HCT116 (cell line): ENCODE results near the gene MYO10. TPM values are rescaled to one million over a fixed set of nuclear protein-coding genes. Genes with fewer than 3 reads are reported as not detected.

Source experiments
- ATAC-seq: fragments of 200-7000 bp; cut with Tn5 transposase; 2 replicates; pipeline ENCODE4 v1.9.1; 2020; ENCODE audit warnings: mild to moderate bottlenecking, moderate library complexity
- BruUV-seq: library from RNA; stranded (reverse); fragments of 400-500 nt; replicated peaks from 2 replicates; lab custom pipeline; 2021; lab: Mats Ljungman, UMichigan
- CTCF ChIA-PET: fragments of 300-600 bp; sonication (Branson Sonifier 250); formaldehyde crosslinking; loops from one replicate; lab custom pipeline; 2021; ENCODE audit warnings: antibody characterized with exemption; lab: Charles Lee
- POLR2A ChIA-PET: fragments of 300-600, 350-600 bp; sonication (Branson Sonifier 250); formaldehyde crosslinking; loops from one replicate; lab custom pipeline; 2021; ENCODE audit warnings: antibody characterized with exemption; lab: Charles Lee
- RAD21 ChIA-PET, 2 experiments: fragments of 300-600 bp; sonication (Branson Sonifier 250); formaldehyde crosslinking; loops; one replicate each; lab custom pipeline; 2023; ENCODE audit warnings: low total read pairs in 2 of 2; ENCODE audit not compliant: uncharacterized antibody in 2 of 2, unreplicated experiment in 2 of 2, low non-redundant PET in 1 of 2; lab: Charles Lee
- DNase-seq: peaks from one replicate; pipeline ENCODE4 v3.0.0-alpha.2; 2010; ENCODE audit warnings: low read depth, low spot score
- H2AFZ ChIP-seq: fragments of 200-600 bp; shearing (Covaris generic), sonication (generic); 2 replicates; pipeline ENCODE4 v1.6.1; 2017; ENCODE audit warnings: low read depth, mixed run types, mixed read lengths, antibody characterized with exemption, low read length; ENCODE audit not compliant: poor library complexity, severe bottlenecking
- H3K27ac ChIP-seq: 2 replicates; pipeline ENCODE4 v1.5.1; 2012; ENCODE audit warnings: low read depth, low read length
- H3K27me3 ChIP-seq: fragments of 200-600 bp; sonication (generic); 2 replicates; pipeline ENCODE4 v1.6.1; 2016; ENCODE audit warnings: mixed run types, low read length, mixed read lengths; ENCODE audit not compliant: insufficient read depth
- H3K36me3 ChIP-seq, 2 experiments: fragments of 200-500 bp in 1 of 2; fragments of 200-600 bp in 1 of 2; sonication (Bioruptor generic) in 1 of 2; sonication (generic) in 1 of 2; 2 replicates each; pipeline versions ENCODE4 v1.5.1 to v1.6.1; 2014 to 2016; ENCODE audit warnings: low read length in 2 of 2, inconsistent platforms in 1 of 2, mixed read lengths in 1 of 2, mixed run types in 1 of 2; ENCODE audit not compliant: insufficient read depth in 2 of 2, control insufficient read depth in 1 of 2
- H3K4me1 ChIP-seq, 2 experiments: fragments of 200-600 bp in 1 of 2; sonication (generic) in 1 of 2; 2 replicates each; pipeline versions ENCODE4 v1.5.1 to v1.6.1; 2012 to 2017; ENCODE audit warnings: low read length in 2 of 2, inconsistent platforms in 1 of 2, mild to moderate bottlenecking in 1 of 2, mixed read lengths in 1 of 2, mixed run types in 1 of 2, moderate library complexity in 1 of 2; ENCODE audit not compliant: insufficient read depth in 2 of 2, control insufficient read depth in 1 of 2
- H3K4me2 ChIP-seq: fragments of 200-600 bp; sonication (generic); 2 replicates; pipeline ENCODE4 v1.6.1; 2017; ENCODE audit warnings: mixed run types, low read length, mixed read lengths
- H3K4me3 ChIP-seq, 2 experiments: fragments of 200-600 bp in 1 of 2; sonication (generic) in 1 of 2; replicated peaks in 1 of 2; 2 replicates each; pipeline ENCODE4 v1.5.1; 2011 to 2016; ENCODE audit warnings: low read length in 2 of 2, control low read depth in 1 of 2, low read depth in 1 of 2, mild to moderate bottlenecking in 1 of 2, mixed read lengths in 1 of 2, mixed run types in 1 of 2
- H3K79me2 ChIP-seq: fragments of 200-600 bp; sonication (generic); 2 replicates; pipeline ENCODE4 v1.6.1; 2017; ENCODE audit warnings: mild to moderate bottlenecking, mixed run types, low read length, moderate library complexity, mixed read lengths; ENCODE audit not compliant: insufficient read depth
- H3K9ac ChIP-seq: fragments of 200-600 bp; sonication (generic); 2 replicates; pipeline ENCODE4 v1.6.1; 2016; ENCODE audit warnings: low read length, mixed read lengths
- H3K9me2 ChIP-seq: fragments of 200-600 bp; sonication (generic), shearing (Covaris generic); 2 replicates; pipeline ENCODE4 v1.6.1; 2017; ENCODE audit warnings: mixed run types, mild to moderate bottlenecking, moderate library complexity; ENCODE audit not compliant: insufficient read depth
- H3K9me3 ChIP-seq, 2 experiments: fragments of 200-500 bp in 1 of 2; fragments of 200-600 bp in 1 of 2; sonication (Bioruptor generic) in 1 of 2; sonication (generic) in 1 of 2; 2 replicates each; pipeline ENCODE4 v1.6.1; 2014 to 2017; ENCODE audit warnings: low read length in 2 of 2, mixed read lengths in 2 of 2, inconsistent platforms in 1 of 2, low read depth in 1 of 2, mild to moderate bottlenecking in 1 of 2, mixed run types in 1 of 2, moderate library complexity in 1 of 2; ENCODE audit not compliant: control insufficient read depth in 1 of 2, insufficient read depth in 1 of 2
- H4K20me1 ChIP-seq: fragments of 200-600 bp; sonication (generic), shearing (Covaris generic); 2 replicates; pipeline ENCODE4 v1.6.1; 2017; ENCODE audit warnings: mixed run types, mild to moderate bottlenecking, moderate library complexity; ENCODE audit not compliant: insufficient read depth
- CBX3 ChIP-seq: IDR thresholded peaks from 2 replicates; pipeline ENCODE4 v1.6.1; 2012; ENCODE audit warnings: low read depth
- CEBPB ChIP-seq: IDR thresholded peaks from 2 replicates; pipeline ENCODE4 v1.6.1; 2012; ENCODE audit warnings: low read depth
- EGR1 ChIP-seq: IDR thresholded peaks from 2 replicates; pipeline ENCODE4 v1.6.1; 2012; ENCODE audit warnings: low read depth
- ELF1 ChIP-seq: IDR thresholded peaks from 2 replicates; pipeline ENCODE4 v1.6.1; 2012; ENCODE audit warnings: low read depth, borderline replicate concordance
- EZH2 ChIP-seq: fragments of 200-600 bp; sonication (generic); IDR thresholded peaks from 2 replicates; pipeline ENCODE4 v1.6.1; 2017; ENCODE audit warnings: antibody characterized with exemption, mixed run types
- EZH2phosphoT487 ChIP-seq: fragments of 200-600 bp; IDR thresholded peaks from 2 replicates; pipeline ENCODE4 v1.6.1; 2018; ENCODE audit warnings: antibody characterized with exemption, borderline replicate concordance
- FOSL1 ChIP-seq: IDR thresholded peaks from 2 replicates; pipeline ENCODE4 v1.6.1; 2012; ENCODE audit warnings: low read depth
- JUND ChIP-seq: IDR thresholded peaks from 2 replicates; pipeline ENCODE4 v1.6.1; 2012
- POLR2A ChIP-seq: IDR thresholded peaks from 2 replicates; pipeline ENCODE4 v1.7.0; 2011; ENCODE audit warnings: borderline replicate concordance; ENCODE audit not compliant: insufficient read depth, insufficient read length; ENCODE audit errors: extremely low read depth
- POLR2AphosphoS5 ChIP-seq: IDR thresholded peaks from 2 replicates; pipeline ENCODE4 v1.6.1; 2011; ENCODE audit warnings: mild to moderate bottlenecking, low read depth, low read length, moderate library complexity
- RAD21 ChIP-seq: IDR thresholded peaks from 2 replicates; pipeline ENCODE4 v1.6.1; 2012; ENCODE audit warnings: low read depth, mild to moderate bottlenecking
- SIN3A ChIP-seq: IDR thresholded peaks from 2 replicates; pipeline ENCODE4 v1.6.1; 2012; ENCODE audit warnings: low read depth
- SP1 ChIP-seq: IDR thresholded peaks from 2 replicates; pipeline ENCODE4 v1.6.1; 2012; ENCODE audit warnings: low read depth
- TCF7L2 ChIP-seq: IDR thresholded peaks from 2 replicates; pipeline ENCODE4 v1.7.0; 2011; ENCODE audit warnings: borderline replicate concordance, inconsistent platforms; ENCODE audit not compliant: insufficient read depth, insufficient read length; ENCODE audit errors: extremely low read depth
- YY1 ChIP-seq: IDR thresholded peaks from 2 replicates; pipeline ENCODE4 v1.6.1; 2011; ENCODE audit warnings: low read length, low read depth, moderate library complexity, mild to moderate bottlenecking; ENCODE audit not compliant: insufficient replicate concordance; ENCODE audit errors: extremely low read depth
- ZFX ChIP-seq: fragments of 450-650 bp; IDR thresholded peaks from 2 replicates; pipeline ENCODE4 v1.6.1; 2017
- ZNF274 ChIP-seq: fragments of 200-500 bp; sonication (Bioruptor generic); IDR thresholded peaks from 2 replicates; pipeline ENCODE4 v1.6.1; 2014; ENCODE audit warnings: mild to moderate bottlenecking, low read depth, low read length, inconsistent platforms
- intact Hi-C: fragments of 100-400 bp; cut with micrococcal nuclease; formaldehyde crosslinking; loops from 2 replicates; pipeline ENCODE4 v1.10.0; 2022
- total RNA-seq: library from RNA; stranded (reverse); gene quantifications from one replicate; pipeline ENCODE4 v1.2.1, GENCODE V29; 2021; ENCODE audit not compliant: unreplicated experiment
- TF ChIP-seq, protein P1 (sequence below), 3 experiments: fragments of 200-600 bp in 1 of 3; sonication (generic) in 1 of 3; IDR thresholded peaks in 2 of 3; conservative IDR thresholded peaks in 1 of 3; 2 replicates each; pipeline ENCODE4 v1.5.1; 2012 to 2017; ENCODE audit warnings: low read depth in 2 of 3, low read length in 2 of 3, antibody characterized with exemption in 1 of 3, borderline replicate concordance in 1 of 3, control low read depth in 1 of 3, mild to moderate bottlenecking in 1 of 3, mixed read lengths in 1 of 3, mixed run types in 1 of 3, moderate library complexity in 1 of 3; ENCODE audit not compliant: insufficient read depth in 1 of 3
- TF ChIP-seq, protein P2 (sequence below): IDR thresholded peaks from 2 replicates; pipeline ENCODE4 v1.6.1; 2012
- TF ChIP-seq, protein P3 (sequence below): IDR thresholded peaks from 2 replicates; pipeline ENCODE4 v1.6.1; 2012; ENCODE audit warnings: low read depth
- TF ChIP-seq, protein P4 (sequence below): IDR thresholded peaks from 2 replicates; pipeline ENCODE4 v1.6.1; 2012

Gene MYO10
- total RNA-seq, 1 experiment from 2014 or later, result 34.9 TPM

DNA sequence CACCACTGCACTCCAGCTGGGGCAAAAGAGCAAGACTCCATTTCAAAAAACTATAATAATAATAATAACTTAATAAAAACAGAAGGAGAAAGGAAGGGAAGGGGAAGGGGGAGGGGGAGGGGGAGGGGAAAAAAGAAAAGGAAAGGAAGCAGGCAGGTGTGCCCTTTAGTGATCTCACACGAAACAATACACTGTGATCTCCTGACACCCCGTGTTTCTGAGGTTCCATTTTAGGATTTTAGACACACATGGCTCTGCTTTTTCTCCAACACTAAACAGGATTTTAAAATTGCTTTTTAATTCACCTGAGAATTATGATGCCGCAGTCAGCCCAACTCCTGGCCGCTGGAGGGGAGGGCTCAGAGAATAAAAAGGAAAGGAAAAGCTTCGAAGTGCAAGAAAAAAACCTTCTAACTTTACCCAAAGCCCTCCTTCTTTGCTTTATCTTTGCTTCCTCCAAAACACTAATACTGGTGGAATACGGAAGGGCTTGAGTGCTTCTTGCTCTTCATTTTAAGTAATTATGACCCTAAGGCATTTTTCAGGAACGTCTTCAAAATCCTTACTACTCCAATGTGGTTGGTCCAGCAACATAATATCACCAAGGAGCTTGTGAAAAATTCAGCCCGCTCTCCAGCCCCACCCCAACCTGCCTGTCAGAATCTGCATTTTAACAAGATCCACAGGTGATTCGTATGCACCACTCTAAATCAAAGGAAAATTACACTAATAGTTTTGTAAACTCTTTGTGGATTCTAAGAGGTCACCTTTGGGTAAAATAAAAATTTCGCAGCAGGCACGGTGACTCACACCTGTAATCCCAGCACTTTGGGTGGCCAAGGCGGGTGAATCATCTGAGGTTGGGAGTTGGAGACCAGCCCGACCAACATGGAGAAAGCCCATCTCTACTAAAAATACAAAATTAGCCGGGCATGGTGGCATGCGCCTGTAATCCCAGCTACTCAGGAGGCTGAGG lies 66.0 kb downstream of the MYO10 start:
- H3K27me3 ChIP-seq, result no peaks in the 10 kb centered on the region
- H3K9ac ChIP-seq, result peak overlapping the region; percentile 54
- ChIA-PET POLR2A (no interaction called here), CTCF (no interaction called here), RAD21 (no interaction called here)
- H3K36me3 ChIP-seq, result peaks cover 0 to 4% of the 10 kb centered on the region in 2 experiments; a peak in 1 of 4 replicates
- intact Hi-C loops, result loop anchor here (5.0 kb wide), 1 partner anchor 67 kb away; the partner anchor contains the start of gene MYO10
- peak; percentile 71 for DNase-seq
- peak overlapping the region; percentile 77 for H3K27ac ChIP-seq
- H3K4me1 ChIP-seq, result peaks cover 37 to 46% of the 10 kb centered on the region in 2 experiments
- H3K9me2 ChIP-seq, result no peaks in the 10 kb centered on the region
- peak; percentile 86 for ATAC-seq
- H3K9me3 ChIP-seq, result no peaks in the 10 kb centered on the region
- no peak overlapping the region for H2AFZ ChIP-seq
- no TSS peak for BruUV-seq
- H3K79me2 ChIP-seq, result peaks cover 25% of the 10 kb centered on the region
- peak overlapping the region; percentile 8 to 44 for H3K4me3 ChIP-seq
- peak overlapping the region; percentile 80 for H3K4me2 ChIP-seq
- H4K20me1 ChIP-seq, result peaks cover 5% of the 10 kb centered on the region; the same call in 1 of the 2 replicates
- TF ChIP-seq SP1 (peak; percentile 80), EZH2phosphoT487 (no peak), POLR2AphosphoS5 (no peak), RAD21 (no peak), TCF7L2 (peak; percentile 29), CEBPB (peak; percentile 70), JUND (peak; percentile 90), ELF1 (no peak), FOSL1 (peak; percentile 89), YY1 (no peak), EZH2 (no peak), ZFX (no peak), EGR1 (no peak), SIN3A (no peak; the same call in 1 of the 2 replicates), ZNF274 (no peak), CBX3 (peak; percentile 79; the same call in 1 of the 2 replicates), POLR2A (no peak)
- TF ChIP-seq, protein P1, sequence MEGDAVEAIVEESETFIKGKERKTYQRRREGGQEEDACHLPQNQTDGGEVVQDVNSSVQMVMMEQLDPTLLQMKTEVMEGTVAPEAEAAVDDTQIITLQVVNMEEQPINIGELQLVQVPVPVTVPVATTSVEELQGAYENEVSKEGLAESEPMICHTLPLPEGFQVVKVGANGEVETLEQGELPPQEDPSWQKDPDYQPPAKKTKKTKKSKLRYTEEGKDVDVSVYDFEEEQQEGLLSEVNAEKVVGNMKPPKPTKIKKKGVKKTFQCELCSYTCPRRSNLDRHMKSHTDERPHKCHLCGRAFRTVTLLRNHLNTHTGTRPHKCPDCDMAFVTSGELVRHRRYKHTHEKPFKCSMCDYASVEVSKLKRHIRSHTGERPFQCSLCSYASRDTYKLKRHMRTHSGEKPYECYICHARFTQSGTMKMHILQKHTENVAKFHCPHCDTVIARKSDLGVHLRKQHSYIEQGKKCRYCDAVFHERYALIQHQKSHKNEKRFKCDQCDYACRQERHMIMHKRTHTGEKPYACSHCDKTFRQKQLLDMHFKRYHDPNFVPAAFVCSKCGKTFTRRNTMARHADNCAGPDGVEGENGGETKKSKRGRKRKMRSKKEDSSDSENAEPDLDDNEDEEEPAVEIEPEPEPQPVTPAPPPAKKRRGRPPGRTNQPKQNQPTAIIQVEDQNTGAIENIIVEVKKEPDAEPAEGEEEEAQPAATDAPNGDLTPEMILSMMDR (IDR thresholded peaks at IDR 0.05 in 2 of 3, conservative IDR thresholded peaks at IDR 0.05 in 1 of 3; ENCODE audit: borderline replicate concordance in 1 of 3, insufficient read depth in 1 of 3, low read depth in 2 of 3, low read length in 2 of 3), result no peak
- TF ChIP-seq, protein P2, sequence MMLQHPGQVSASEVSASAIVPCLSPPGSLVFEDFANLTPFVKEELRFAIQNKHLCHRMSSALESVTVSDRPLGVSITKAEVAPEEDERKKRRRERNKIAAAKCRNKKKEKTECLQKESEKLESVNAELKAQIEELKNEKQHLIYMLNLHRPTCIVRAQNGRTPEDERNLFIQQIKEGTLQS, result no peak
- TF ChIP-seq, protein P3, sequence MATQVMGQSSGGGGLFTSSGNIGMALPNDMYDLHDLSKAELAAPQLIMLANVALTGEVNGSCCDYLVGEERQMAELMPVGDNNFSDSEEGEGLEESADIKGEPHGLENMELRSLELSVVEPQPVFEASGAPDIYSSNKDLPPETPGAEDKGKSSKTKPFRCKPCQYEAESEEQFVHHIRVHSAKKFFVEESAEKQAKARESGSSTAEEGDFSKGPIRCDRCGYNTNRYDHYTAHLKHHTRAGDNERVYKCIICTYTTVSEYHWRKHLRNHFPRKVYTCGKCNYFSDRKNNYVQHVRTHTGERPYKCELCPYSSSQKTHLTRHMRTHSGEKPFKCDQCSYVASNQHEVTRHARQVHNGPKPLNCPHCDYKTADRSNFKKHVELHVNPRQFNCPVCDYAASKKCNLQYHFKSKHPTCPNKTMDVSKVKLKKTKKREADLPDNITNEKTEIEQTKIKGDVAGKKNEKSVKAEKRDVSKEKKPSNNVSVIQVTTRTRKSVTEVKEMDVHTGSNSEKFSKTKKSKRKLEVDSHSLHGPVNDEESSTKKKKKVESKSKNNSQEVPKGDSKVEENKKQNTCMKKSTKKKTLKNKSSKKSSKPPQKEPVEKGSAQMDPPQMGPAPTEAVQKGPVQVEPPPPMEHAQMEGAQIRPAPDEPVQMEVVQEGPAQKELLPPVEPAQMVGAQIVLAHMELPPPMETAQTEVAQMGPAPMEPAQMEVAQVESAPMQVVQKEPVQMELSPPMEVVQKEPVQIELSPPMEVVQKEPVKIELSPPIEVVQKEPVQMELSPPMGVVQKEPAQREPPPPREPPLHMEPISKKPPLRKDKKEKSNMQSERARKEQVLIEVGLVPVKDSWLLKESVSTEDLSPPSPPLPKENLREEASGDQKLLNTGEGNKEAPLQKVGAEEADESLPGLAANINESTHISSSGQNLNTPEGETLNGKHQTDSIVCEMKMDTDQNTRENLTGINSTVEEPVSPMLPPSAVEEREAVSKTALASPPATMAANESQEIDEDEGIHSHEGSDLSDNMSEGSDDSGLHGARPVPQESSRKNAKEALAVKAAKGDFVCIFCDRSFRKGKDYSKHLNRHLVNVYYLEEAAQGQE, result no peak
- TF ChIP-seq, protein P4, sequence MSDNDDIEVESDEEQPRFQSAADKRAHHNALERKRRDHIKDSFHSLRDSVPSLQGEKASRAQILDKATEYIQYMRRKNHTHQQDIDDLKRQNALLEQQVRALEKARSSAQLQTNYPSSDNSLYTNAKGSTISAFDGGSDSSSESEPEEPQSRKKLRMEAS, result peak; percentile 32; the same call in 1 of the 2 replicates
